A549 (cell line): ENCODE measurements around the gene EMC6. TPM values are rescaled to one million over a fixed set of nuclear protein-coding genes. Genes with fewer than 3 reads are reported as not detected.

Experiments used
- ATAC-seq, 2 experiments: fragments of 200-7000 bp in 1 of 2; fragments of >200 bp in 1 of 2; cut with Nextera tagmentation in 1 of 2; cut with Tn5 transposase in 1 of 2; 3 replicates each; pipeline versions ENCODE4 v1.8.0 to v1.9.1; 2018 to 2020; ENCODE audit warnings: mild to moderate bottlenecking in 1 of 2, moderate library complexity in 1 of 2
- CTCF ChIA-PET: fragments of 300-600 bp; sonication (Branson Sonifier 250); formaldehyde crosslinking; extraction: SDS; loops from one replicate; lab custom pipeline; 2021; ENCODE audit warnings: antibody characterized with exemption, inconsistent platforms; lab: Yijun Ruan, JAX
- POLR2A ChIA-PET: fragments of 350-600 bp; formaldehyde crosslinking; extraction: SDS; loops from one replicate; lab custom pipeline; 2021; ENCODE audit warnings: antibody characterized with exemption, inconsistent platforms; lab: Yijun Ruan, JAX
- DNase-seq, 2 experiments: peaks; one replicate each; pipeline versions ENCODE4 v3.0.0 to v3.0.0-alpha.2; 2011 to 2016; ENCODE audit warnings: low read depth in 1 of 2, low spot score in 1 of 2
- FAIRE-seq: peaks from 2 replicates; lab custom pipeline; 2011; peaks lifted over from hg19 to GRCh38; lab: Jason Lieb, UNC
- H3K27ac ChIP-seq, 2 experiments: fragments of >200 bp; sonication (Bioruptor Twin); formaldehyde crosslinking; 3 replicates each; pipeline ENCODE4 v1.5.1; 2016 to 2017
- H3K4me1 ChIP-seq: fragments of >200 bp; sonication (Bioruptor Twin); formaldehyde crosslinking; 3 replicates; pipeline ENCODE4 v1.6.1; 2016
- H3K4me2 ChIP-seq: fragments of >200 bp; sonication (Bioruptor Twin); formaldehyde crosslinking; 3 replicates; pipeline ENCODE4 v1.6.1; 2016
- H3K4me3 ChIP-seq: fragments of >200 bp; sonication (Bioruptor Twin); formaldehyde crosslinking; 3 replicates; pipeline ENCODE4 v1.5.1; 2016
- H3K9me3 ChIP-seq: fragments of >200 bp; sonication (Bioruptor Twin); formaldehyde crosslinking; 3 replicates; pipeline ENCODE4 v1.6.1; 2016
- BHLHE40 ChIP-seq: IDR thresholded peaks from 2 replicates; pipeline ENCODE4 v1.6.1; 2012; ENCODE audit warnings: low read depth, low read length, inconsistent platforms
- CBX8 ChIP-seq: fragments of 200-600 bp; sonication (generic); IDR thresholded peaks from 2 replicates; pipeline ENCODE4 v1.6.1; 2016
- CHD2 ChIP-seq: fragments of 150-350 bp; IDR thresholded peaks from 2 replicates; pipeline ENCODE4 v1.6.1; 2014; ENCODE audit warnings: low read length; ENCODE audit not compliant: partially characterized antibody
- EP300 ChIP-seq, 2 experiments: fragments of >200 bp; sonication (Bioruptor Twin); formaldehyde crosslinking; IDR thresholded peaks; 2 replicates in 1 of 2; 3 replicates in 1 of 2; pipeline ENCODE4 v1.6.1; 2016 to 2017
- ESRRA ChIP-seq: fragments of 150-350 bp; IDR thresholded peaks from 2 replicates; pipeline ENCODE4 v1.6.1; 2014; ENCODE audit warnings: mild to moderate bottlenecking, low read length, borderline replicate concordance
- FOSL2 ChIP-seq, 2 experiments: fragments of 450-650 bp in 1 of 2; fragments of >200 bp in 1 of 2; sonication (Bioruptor Twin) in 1 of 2; formaldehyde crosslinking; IDR thresholded peaks; 2 replicates each; pipeline versions ENCODE4 v1.5.0 to v1.6.1; 2016 to 2020; ENCODE audit warnings: mild to moderate bottlenecking in 1 of 2, moderate library complexity in 1 of 2
- FOXS1 ChIP-seq: fragments of 250-450 bp; sonication (Bioruptor Pico); IDR thresholded peaks from 2 replicates; pipeline ENCODE4 v1.5.0; 2020; ENCODE audit warnings: mild to moderate bottlenecking, moderate library complexity
- GATA3 ChIP-seq: IDR thresholded peaks from 2 replicates; pipeline ENCODE4 v1.6.1; 2012; ENCODE audit warnings: borderline replicate concordance
- HDAC2 ChIP-seq: fragments of 200-600 bp; sonication (generic); IDR thresholded peaks from 2 replicates; pipeline ENCODE4 v1.6.1; 2016
- HEYL ChIP-seq: fragments of 250-450 bp; sonication (Bioruptor Pico); IDR thresholded peaks from 2 replicates; pipeline ENCODE4 v1.8.0; 2021; ENCODE audit warnings: mild to moderate bottlenecking, moderate library complexity
- KDM5A ChIP-seq: fragments of 200-600 bp; sonication (generic); IDR thresholded peaks from 2 replicates; pipeline ENCODE4 v1.6.1; 2016; ENCODE audit warnings: antibody characterized with exemption, mild to moderate bottlenecking
- MYC ChIP-seq: IDR thresholded peaks from 2 replicates; pipeline ENCODE4 v1.6.1; 2012; ENCODE audit warnings: mild to moderate bottlenecking, inconsistent platforms, low read length, improper control_type of control experiment, borderline replicate concordance
- NFE2L2 ChIP-seq: fragments of 150-350 bp; conservative IDR thresholded peaks from 2 replicates; pipeline ENCODE4 v1.6.1; 2014; ENCODE audit warnings: low read length
- NR3C1 ChIP-seq: fragments of >200 bp; sonication (Bioruptor Twin); formaldehyde crosslinking; IDR thresholded peaks from 3 replicates; pipeline ENCODE4 v1.6.1; 2017
- PHF8 ChIP-seq: fragments of 200-600 bp; sonication (generic); IDR thresholded peaks from 2 replicates; pipeline ENCODE4 v1.6.1; 2016; ENCODE audit warnings: low read depth, mild to moderate bottlenecking, antibody characterized with exemption, moderate library complexity, borderline replicate concordance
- POLR2A ChIP-seq: IDR thresholded peaks from 2 replicates; pipeline ENCODE4 v1.6.1; 2012; ENCODE audit warnings: mild to moderate bottlenecking, low read length
- RARB ChIP-seq: fragments of 250-450 bp; sonication (Bioruptor Pico); IDR thresholded peaks from 2 replicates; pipeline ENCODE4 v1.8.0; 2021; ENCODE audit warnings: mild to moderate bottlenecking, moderate library complexity
- SREBF2 ChIP-seq: fragments of 450-650 bp; IDR thresholded peaks from 2 replicates; pipeline ENCODE4 v1.6.1; 2014; ENCODE audit warnings: mild to moderate bottlenecking, moderate library complexity
- TFCP2L1 ChIP-seq: fragments of 250-450 bp; sonication (Bioruptor Pico); IDR thresholded peaks from 2 replicates; pipeline ENCODE4 v1.5.0; 2021; ENCODE audit warnings: mild to moderate bottlenecking
- ZFP36 ChIP-seq: fragments of 450-650 bp; IDR thresholded peaks from 2 replicates; pipeline ENCODE4 v1.6.1; 2014; ENCODE audit warnings: borderline replicate concordance; ENCODE audit not compliant: partially characterized antibody
- ZNF302 ChIP-seq: fragments of 250-450 bp; sonication (Bioruptor Pico); IDR thresholded peaks from 2 replicates; pipeline ENCODE4 v1.9.0; 2021; ENCODE audit warnings: inconsistent platforms, mild to moderate bottlenecking, moderate library complexity
- ZSCAN20 ChIP-seq: fragments of 250-450 bp; sonication (Bioruptor Pico); IDR thresholded peaks from 2 replicates; pipeline ENCODE4 v1.8.0; 2022; ENCODE audit warnings: mild to moderate bottlenecking, moderate library complexity
- WGBS: methylation state at CpG from one replicate; pipeline ENCODE4 v1.1.6; 2017; ENCODE audit errors: missing lambda C conversion rate; 5-methylcytosine and 5-hydroxymethylcytosine counted together
- polyA plus RNA-seq, 4 experiments: library from polyadenylated mRNA; depleted of rRNA in 3 of 4; stranded (reverse); fragments of >200 nt; fragmentation: RNase III in 1 of 4; extraction: RNeasy Plus Mini Kit Qiagen cat#74134 plus additional on column Dnase treatment in 1 of 4; gene quantifications; 2 replicates in 3 of 4; 3 replicates in 1 of 4; pipeline ENCODE4 v1.2.3, GENCODE V29; 2011 to 2017
- TF ChIP-seq, protein P1 (sequence below): IDR thresholded peaks from 2 replicates; pipeline ENCODE4 v1.6.1; 2012; ENCODE audit warnings: low read depth, borderline replicate concordance
- TF ChIP-seq, protein P2 (sequence below): fragments of >200 bp; sonication (Bioruptor Twin); formaldehyde crosslinking; IDR thresholded peaks from 3 replicates; pipeline ENCODE4 v1.5.1; 2016
- TF ChIP-seq, protein P3 (sequence below): IDR thresholded peaks from 2 replicates; pipeline ENCODE4 v1.6.1; 2012
- TF ChIP-seq, protein P4 (sequence below): IDR thresholded peaks from 2 replicates; pipeline ENCODE4 v1.6.1; 2012
- TF ChIP-seq, protein P5 (sequence below): fragments of 150-350 bp; IDR thresholded peaks from 2 replicates; pipeline ENCODE4 v1.6.1; 2014; ENCODE audit warnings: low read depth, mild to moderate bottlenecking, low read length
- TF ChIP-seq, protein P6 (sequence below): fragments of >200 bp; sonication (Bioruptor Twin); formaldehyde crosslinking; IDR thresholded peaks from 2 replicates; pipeline ENCODE4 v1.6.1; 2016

EMC6 gene
- polyA plus RNA-seq, 2 of the 4 experiments (the other 2 are of a cell fraction), result 68.3 to 122 TPM

DNA sequence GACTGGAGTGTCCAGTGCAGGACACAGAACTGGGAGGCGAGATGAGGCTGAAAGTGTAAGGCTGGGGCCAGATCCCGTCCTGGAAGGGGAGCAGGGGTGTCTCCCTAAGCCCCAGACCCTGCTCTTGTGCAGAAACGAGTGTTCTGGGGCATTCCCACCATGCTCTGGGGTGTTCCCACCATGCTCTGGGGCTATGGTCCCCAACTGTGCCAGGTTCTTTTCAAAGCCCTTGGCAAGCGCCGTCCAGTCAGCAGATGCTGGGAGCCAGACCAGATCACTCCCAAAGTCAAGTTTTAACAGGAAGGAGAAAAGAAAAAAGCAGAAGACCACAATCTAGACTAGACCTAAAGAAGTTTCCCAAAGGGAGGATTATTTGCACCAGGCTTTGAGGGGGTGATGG, 2.8 kb upstream of the EMC6 start:
- no peak for TF ChIP-seq CHD2
- TF ChIP-seq RARB (CRISPR knock-in tag), result no peak
- TF ChIP-seq ZFP36, result no peak
- TF ChIP-seq, protein P1, sequence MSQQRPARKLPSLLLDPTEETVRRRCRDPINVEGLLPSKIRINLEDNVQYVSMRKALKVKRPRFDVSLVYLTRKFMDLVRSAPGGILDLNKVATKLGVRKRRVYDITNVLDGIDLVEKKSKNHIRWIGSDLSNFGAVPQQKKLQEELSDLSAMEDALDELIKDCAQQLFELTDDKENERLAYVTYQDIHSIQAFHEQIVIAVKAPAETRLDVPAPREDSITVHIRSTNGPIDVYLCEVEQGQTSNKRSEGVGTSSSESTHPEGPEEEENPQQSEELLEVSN, result no peak
- no peak for ATAC-seq
- DNase-seq, result no peak
- Histone ChIP-seq H3K27ac (peak overlapping the region in 1 of 2 experiments; percentile 94; a peak in 1 of 6 replicates), H3K9me3 (no peaks in the 10 kb centered on the region), H3K4me3 (no peak overlapping the region), H3K4me2 (peak overlapping the region; percentile 88), H3K4me1 (peaks cover 25% of the 10 kb centered on the region)
- FAIRE-seq, result no peak
- ChIA-PET POLR2A (no interaction called here), CTCF (interaction anchor here (1.4 to 2.6 kb wide), 2 partner anchors 8 to 18 kb away, joined by 4 to 10 read pairs; no protein-coding TSS in a partner anchor)
- 94% methylated on average over 5 of the region's 5 CpGs for whole genome bisulfite sequencing

DNA sequence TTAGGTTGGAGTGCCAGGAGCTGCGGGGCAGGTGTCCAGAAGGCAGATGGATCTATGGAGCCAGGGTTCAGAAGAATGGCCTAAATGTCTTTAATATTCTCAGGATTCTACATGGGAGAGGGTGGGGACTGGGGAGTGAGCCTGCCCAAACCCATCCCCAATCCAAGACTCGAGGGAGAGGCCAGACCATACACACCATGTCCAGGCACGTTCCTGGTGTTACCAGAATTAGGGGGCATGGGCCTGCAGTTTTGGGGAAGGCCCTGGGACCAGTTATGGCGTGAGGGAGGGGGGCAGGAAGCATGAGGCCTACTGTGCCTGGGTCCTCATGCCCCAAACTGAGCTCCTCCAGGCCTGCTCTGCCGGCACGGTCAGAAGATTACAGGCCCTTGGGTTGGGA, 2.1 kb upstream of the EMC6 start:
- no peak for ATAC-seq
- CTCF ChIA-PET, result interaction anchor here (0.8 to 2.6 kb wide), 5 partner anchors 9 to 618 kb away, joined by 3 to 10 read pairs (median 6); no protein-coding TSS in a partner anchor
- WGBS, result 90% methylated on average over 6 of the region's 6 CpGs

DNA sequence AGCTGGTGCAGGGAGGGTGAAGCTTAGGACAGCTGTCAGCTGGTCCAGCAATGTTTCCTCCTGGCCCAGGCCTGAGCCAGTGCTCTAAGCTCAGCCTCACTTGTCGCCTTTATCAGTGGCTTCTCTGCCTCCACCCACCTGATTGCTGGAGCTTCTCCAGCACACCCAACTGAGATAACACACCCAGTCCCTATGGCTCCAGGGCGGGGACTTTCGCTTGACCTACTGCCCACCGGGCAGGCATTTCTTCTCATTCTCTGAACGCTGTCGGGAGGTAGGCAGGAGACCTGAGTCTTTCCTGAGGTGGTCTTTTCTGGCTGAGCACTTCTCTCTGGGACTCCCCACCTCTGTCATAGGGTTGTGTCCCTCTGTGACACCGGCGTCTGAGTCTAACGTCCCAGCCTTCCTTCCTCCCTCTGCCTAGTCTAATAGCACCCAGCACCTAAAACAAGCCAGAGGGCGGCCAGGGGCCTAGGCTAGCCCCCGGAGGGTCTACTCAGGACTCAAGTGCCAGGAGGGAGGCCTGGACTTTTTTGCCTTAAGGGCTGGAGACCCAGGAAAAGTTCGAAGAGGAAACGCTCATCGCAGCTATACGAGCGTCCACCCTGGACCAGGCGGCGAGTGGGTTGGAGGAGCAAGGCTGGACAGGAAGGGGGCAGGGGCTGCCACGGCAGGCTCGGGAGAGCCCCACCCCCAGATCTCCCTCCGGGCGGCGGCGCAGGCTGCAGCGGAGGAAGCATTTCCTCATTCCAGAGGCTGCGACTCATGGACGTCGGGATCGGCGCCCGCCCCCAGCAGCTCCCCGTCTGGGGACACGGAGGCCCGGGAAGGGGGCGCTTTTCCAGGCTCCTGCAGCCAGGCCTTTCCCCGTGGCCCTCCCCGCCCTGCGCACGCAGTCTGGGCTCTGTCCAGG, 990 bp upstream of the EMC6 start:
- peak; percentile 89 to 90 for DNase-seq
- ChIA-PET POLR2A (interaction anchor here (0.5 to 2.7 kb wide), 18 partner anchors 8 to 705 kb away, joined by 3 to 24 read pairs (median 4); partner anchors contain the start of genes CTNS, HASPIN, P2RX5 and SHPK), CTCF (interaction anchor here (0.6 to 2.6 kb wide), 8 partner anchors 8 to 619 kb away, joined by 3 to 10 read pairs (median 6); partner anchors contain the start of gene SHPK)
- WGBS, result 1% methylated on average over 34 of the region's 39 CpGs
- FAIRE-seq, result peak; percentile 81
- Histone ChIP-seq H3K4me1 (peaks cover 25% of the 10 kb centered on the region), H3K4me2 (peak overlapping the region; percentile 88), H3K27ac (peak overlapping the region; percentile 94), H3K9me3 (no peaks in the 10 kb centered on the region), H3K4me3 (peak overlapping the region; percentile 82)
- ATAC-seq, result peak; percentile 76 to 85
- TF ChIP-seq, protein P2, sequence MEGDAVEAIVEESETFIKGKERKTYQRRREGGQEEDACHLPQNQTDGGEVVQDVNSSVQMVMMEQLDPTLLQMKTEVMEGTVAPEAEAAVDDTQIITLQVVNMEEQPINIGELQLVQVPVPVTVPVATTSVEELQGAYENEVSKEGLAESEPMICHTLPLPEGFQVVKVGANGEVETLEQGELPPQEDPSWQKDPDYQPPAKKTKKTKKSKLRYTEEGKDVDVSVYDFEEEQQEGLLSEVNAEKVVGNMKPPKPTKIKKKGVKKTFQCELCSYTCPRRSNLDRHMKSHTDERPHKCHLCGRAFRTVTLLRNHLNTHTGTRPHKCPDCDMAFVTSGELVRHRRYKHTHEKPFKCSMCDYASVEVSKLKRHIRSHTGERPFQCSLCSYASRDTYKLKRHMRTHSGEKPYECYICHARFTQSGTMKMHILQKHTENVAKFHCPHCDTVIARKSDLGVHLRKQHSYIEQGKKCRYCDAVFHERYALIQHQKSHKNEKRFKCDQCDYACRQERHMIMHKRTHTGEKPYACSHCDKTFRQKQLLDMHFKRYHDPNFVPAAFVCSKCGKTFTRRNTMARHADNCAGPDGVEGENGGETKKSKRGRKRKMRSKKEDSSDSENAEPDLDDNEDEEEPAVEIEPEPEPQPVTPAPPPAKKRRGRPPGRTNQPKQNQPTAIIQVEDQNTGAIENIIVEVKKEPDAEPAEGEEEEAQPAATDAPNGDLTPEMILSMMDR, result 0 out of 3 replicates have a peak, but pooled peaks have one; percentile 11
- no peak for TF ChIP-seq ZSCAN20 (CRISPR knock-in tag)
- no peak for TF ChIP-seq CBX8
- TF ChIP-seq FOXS1, result no peak
- TF ChIP-seq TFCP2L1, result 0 out of 2 replicates have a peak, but pooled peaks have one; percentile 42
- no peak for TF ChIP-seq SREBF2
- TF ChIP-seq, protein P1, result no peak
- TF ChIP-seq, protein P3, sequence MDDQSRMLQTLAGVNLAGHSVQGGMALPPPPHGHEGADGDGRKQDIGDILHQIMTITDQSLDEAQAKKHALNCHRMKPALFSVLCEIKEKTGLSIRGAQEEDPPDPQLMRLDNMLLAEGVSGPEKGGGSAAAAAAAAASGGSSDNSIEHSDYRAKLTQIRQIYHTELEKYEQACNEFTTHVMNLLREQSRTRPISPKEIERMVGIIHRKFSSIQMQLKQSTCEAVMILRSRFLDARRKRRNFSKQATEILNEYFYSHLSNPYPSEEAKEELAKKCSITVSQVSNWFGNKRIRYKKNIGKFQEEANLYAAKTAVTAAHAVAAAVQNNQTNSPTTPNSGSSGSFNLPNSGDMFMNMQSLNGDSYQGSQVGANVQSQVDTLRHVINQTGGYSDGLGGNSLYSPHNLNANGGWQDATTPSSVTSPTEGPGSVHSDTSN, result no peak
- no peak for TF ChIP-seq HDAC2
- TF ChIP-seq KDM5A, result no peak
- TF ChIP-seq BHLHE40, result no peak
- peak; percentile 22; the same call in 1 of the 2 replicates for TF ChIP-seq POLR2A

More for the DNA sequence above, 2.1 kb upstream of the EMC6 start:
- Histone ChIP-seq H3K27ac (peak overlapping the region; percentile 94), H3K4me3 (peak overlapping the region; percentile 82), H3K4me1 (peaks cover 25% of the 10 kb centered on the region), H3K9me3 (no peaks in the 10 kb centered on the region), H3K4me2 (peak overlapping the region; percentile 88)
- no peak for DNase-seq
- no peak for FAIRE-seq
- POLR2A ChIA-PET, result interaction anchor here (1.4 to 2.7 kb wide), 3 partner anchors 16 to 57 kb away, joined by 4 to 24 read pairs (median 17); partner anchors contain the start of genes CTNS, HASPIN and SHPK
- TF ChIP-seq, protein P3, result no peak
- no peak for TF ChIP-seq TFCP2L1
- TF ChIP-seq, protein P4, sequence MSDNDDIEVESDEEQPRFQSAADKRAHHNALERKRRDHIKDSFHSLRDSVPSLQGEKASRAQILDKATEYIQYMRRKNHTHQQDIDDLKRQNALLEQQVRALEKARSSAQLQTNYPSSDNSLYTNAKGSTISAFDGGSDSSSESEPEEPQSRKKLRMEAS, result no peak
- no peak for TF ChIP-seq NFE2L2
- TF ChIP-seq, protein P5, sequence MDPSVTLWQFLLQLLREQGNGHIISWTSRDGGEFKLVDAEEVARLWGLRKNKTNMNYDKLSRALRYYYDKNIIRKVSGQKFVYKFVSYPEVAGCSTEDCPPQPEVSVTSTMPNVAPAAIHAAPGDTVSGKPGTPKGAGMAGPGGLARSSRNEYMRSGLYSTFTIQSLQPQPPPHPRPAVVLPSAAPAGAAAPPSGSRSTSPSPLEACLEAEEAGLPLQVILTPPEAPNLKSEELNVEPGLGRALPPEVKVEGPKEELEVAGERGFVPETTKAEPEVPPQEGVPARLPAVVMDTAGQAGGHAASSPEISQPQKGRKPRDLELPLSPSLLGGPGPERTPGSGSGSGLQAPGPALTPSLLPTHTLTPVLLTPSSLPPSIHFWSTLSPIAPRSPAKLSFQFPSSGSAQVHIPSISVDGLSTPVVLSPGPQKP, result no peak
- TF ChIP-seq ZNF302, result no peak
- TF ChIP-seq NR3C1, result no peak
- TF ChIP-seq PHF8, result no peak
- TF ChIP-seq EP300 (IDR thresholded peaks at IDR 0.05), result no peak
- no peak for TF ChIP-seq MYC
- no peak for TF ChIP-seq CBX8
- TF ChIP-seq GATA3, result no peak
- TF ChIP-seq, protein P6, sequence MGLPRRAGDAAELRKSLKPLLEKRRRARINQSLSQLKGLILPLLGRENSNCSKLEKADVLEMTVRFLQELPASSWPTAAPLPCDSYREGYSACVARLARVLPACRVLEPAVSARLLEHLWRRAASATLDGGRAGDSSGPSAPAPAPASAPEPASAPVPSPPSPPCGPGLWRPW, result no peak
- TF ChIP-seq ESRRA, result no peak
- TF ChIP-seq HEYL (CRISPR knock-in tag), result no peak
- no peak for TF ChIP-seq FOSL2 (IDR thresholded peaks at IDR 0.05)
- TF ChIP-seq FOSL2 (CRISPR knock-in tag; IDR thresholded peaks at IDR 0.05), result no peak
